IMR-90 (cell line): ENCODE measurements around the gene FAT2. TPM values are rescaled to one million over a fixed set of nuclear protein-coding genes. Genes with fewer than 3 reads are reported as not detected.

Source experiments
- ATAC-seq: fragments of 200-7000 bp; cut with Tn5 transposase; 2 replicates; pipeline ENCODE4 v1.9.1; 2020; ENCODE audit warnings: low read depth, mild to moderate bottlenecking, moderate library complexity
- BruUV-seq: library from RNA; stranded (reverse); fragments of 400-500 nt; replicated peaks from 2 replicates; lab custom pipeline; 2021; lab: Mats Ljungman, UMichigan
- CTCF ChIA-PET: fragments of 300-600 bp; formaldehyde crosslinking; extraction: SDS; loops from one replicate; lab custom pipeline; 2021; ENCODE audit warnings: antibody characterized with exemption; lab: Yijun Ruan, JAX
- POLR2A ChIA-PET: fragments of 300-600 bp; sonication (Branson Sonifier 250); formaldehyde crosslinking; loops from one replicate; lab custom pipeline; 2022; ENCODE audit warnings: antibody characterized with exemption; ENCODE audit not compliant: unreplicated experiment; lab: Charles Lee
- DNase-seq: peaks from one replicate; pipeline ENCODE4 v3.0.0; 2013
- H2AFZ ChIP-seq: replicated peaks from 2 replicates; pipeline ENCODE3; 2013; ENCODE audit warnings: low read length, mild to moderate bottlenecking; ENCODE audit not compliant: poor library complexity
- H2AK5ac ChIP-seq: 2 replicates; pipeline ENCODE4 v1.6.1; 2013; ENCODE audit warnings: low read depth, low read length, inconsistent platforms
- H2AK9ac ChIP-seq: replicated peaks from 2 replicates; pipeline ENCODE3; 2013; ENCODE audit warnings: mild to moderate bottlenecking, low read depth, low read length, moderate library complexity; ENCODE audit not compliant: poor library complexity
- H2BK120ac ChIP-seq: 2 replicates; pipeline ENCODE4 v1.6.1; 2013; ENCODE audit warnings: low read depth, low read length, inconsistent platforms
- H2BK15ac ChIP-seq: 3 replicates; pipeline ENCODE4 v1.6.1; 2013; ENCODE audit warnings: low read depth, low read length, inconsistent platforms
- H2BK20ac ChIP-seq: 2 replicates; pipeline ENCODE4 v1.6.1; 2013; ENCODE audit warnings: low read depth, mild to moderate bottlenecking, inconsistent platforms, low read length, moderate library complexity
- H2BK5ac ChIP-seq: 2 replicates; pipeline ENCODE4 v1.6.1; 2013; ENCODE audit warnings: mild to moderate bottlenecking, low read depth, low read length, inconsistent platforms; ENCODE audit not compliant: poor library complexity, severe bottlenecking
- H3K14ac ChIP-seq: replicated peaks from 2 replicates; pipeline ENCODE4 v1.6.1; 2013; ENCODE audit warnings: low read depth, low read length, inconsistent platforms
- H3K18ac ChIP-seq: 2 replicates; pipeline ENCODE4 v1.6.1; 2013; ENCODE audit warnings: low read depth, low read length, control low read depth
- H3K23ac ChIP-seq: 2 replicates; pipeline ENCODE4 v1.6.1; 2013; ENCODE audit warnings: low read depth, low read length, inconsistent platforms
- H3K27ac ChIP-seq: 2 replicates; pipeline ENCODE4 v1.5.1; 2013; ENCODE audit warnings: mild to moderate bottlenecking, control low read depth, low read length; ENCODE audit not compliant: insufficient read depth
- H3K27me3 ChIP-seq: 2 replicates; pipeline ENCODE4 v1.6.1; 2013; ENCODE audit warnings: low read length; ENCODE audit not compliant: control insufficient read depth, insufficient read depth
- H3K36me3 ChIP-seq: 2 replicates; pipeline ENCODE4 v1.6.1; 2013; ENCODE audit warnings: low read length, mixed read lengths; ENCODE audit not compliant: control insufficient read depth, insufficient read depth
- H3K4ac ChIP-seq: 2 replicates; pipeline ENCODE4 v1.6.1; 2013; ENCODE audit warnings: low read depth, low read length, inconsistent platforms
- H3K4me1 ChIP-seq: 2 replicates; pipeline ENCODE4 v1.6.1; 2013; ENCODE audit warnings: low read length, mixed read lengths; ENCODE audit not compliant: control insufficient read depth, insufficient read depth
- H3K4me2 ChIP-seq: 2 replicates; pipeline ENCODE4 v1.6.1; 2013; ENCODE audit warnings: low read depth, mild to moderate bottlenecking, control low read depth, low read length, moderate library complexity
- H3K4me3 ChIP-seq: 2 replicates; pipeline ENCODE4 v1.5.1; 2013; ENCODE audit warnings: low read depth, mild to moderate bottlenecking, control low read depth, low read length, moderate library complexity; ENCODE audit not compliant: insufficient read depth
- H3K56ac ChIP-seq: 2 replicates; pipeline ENCODE4 v1.6.1; 2013; ENCODE audit warnings: low read length, inconsistent platforms; ENCODE audit not compliant: insufficient read depth; ENCODE audit errors: extremely low read depth
- H3K79me1 ChIP-seq, 2 experiments: 2 replicates each; pipeline ENCODE4 v1.6.1; 2013; ENCODE audit warnings: low read length in 2 of 2, inconsistent platforms in 1 of 2, low read depth in 1 of 2
- H3K9ac ChIP-seq: 2 replicates; pipeline ENCODE4 v1.6.1; 2013; ENCODE audit warnings: low read depth, low read length, control low read depth
- H3K9me1 ChIP-seq: 2 replicates; pipeline ENCODE4 v1.6.1; 2013; ENCODE audit warnings: low read length, inconsistent platforms; ENCODE audit not compliant: insufficient read depth
- H3K9me3 ChIP-seq: 2 replicates; pipeline ENCODE4 v1.6.1; 2013; ENCODE audit warnings: low read length; ENCODE audit not compliant: control insufficient read depth, insufficient read depth
- H4K20me1 ChIP-seq: 2 replicates; pipeline ENCODE4 v1.6.1; 2013; ENCODE audit warnings: low read length, inconsistent platforms; ENCODE audit not compliant: insufficient read depth
- H4K5ac ChIP-seq: 2 replicates; pipeline ENCODE4 v1.6.1; 2013; ENCODE audit warnings: mild to moderate bottlenecking, low read depth, low read length, control low read depth
- H4K8ac ChIP-seq, 2 experiments: 2 replicates each; pipeline ENCODE4 v1.6.1; 2013; ENCODE audit warnings: low read depth in 2 of 2, low read length in 2 of 2, control low read depth in 1 of 2, inconsistent platforms in 1 of 2
- H4K91ac ChIP-seq: 2 replicates; pipeline ENCODE4 v1.6.1; 2013; ENCODE audit warnings: low read depth, low read length, inconsistent platforms; ENCODE audit not compliant: insufficient read depth
- FOS ChIP-seq: fragments of 150-350 bp; IDR thresholded peaks from 2 replicates; pipeline ENCODE4 v1.6.1; 2016; ENCODE audit warnings: low read depth, low read length
- POLR2A ChIP-seq: IDR thresholded peaks from 2 replicates; pipeline ENCODE4 v1.6.1; 2012; ENCODE audit warnings: mild to moderate bottlenecking, low read depth, low read length
- RAD21 ChIP-seq: IDR thresholded peaks from 2 replicates; pipeline ENCODE4 v1.6.1; 2012; ENCODE audit warnings: low read length, improper control_type of control experiment
- RFX5 ChIP-seq: IDR thresholded peaks from 2 replicates; pipeline ENCODE4 v1.8.0; 2012; ENCODE audit warnings: low read depth, mild to moderate bottlenecking, low read length, moderate library complexity
- WGBS, 2 experiments: methylation state at CpG; one replicate each; pipeline versions ENCODE4 v1.1.5 to v1.1.7; 2013; ENCODE audit warnings: missing lambda C conversion rate in 2 of 2; ENCODE audit not compliant: insufficient read length in 1 of 2; ENCODE audit errors: extremely low coverage in 2 of 2; 5-methylcytosine and 5-hydroxymethylcytosine counted together
- dilution Hi-C: fragments of 300-500 bp; cut with HindIII; formaldehyde crosslinking; loops from one replicate; pipeline ENCODE4 v1.14.3; 2018; ENCODE audit warnings: low sequenced_read_pairs; ENCODE audit not compliant: unreplicated experiment
- in situ Hi-C: fragments of 300-500 bp; cut with MboI; formaldehyde crosslinking; loops from 3 replicates; pipeline ENCODE4 v1.14.3; 2019; ENCODE audit warnings: low sequenced_read_pairs, inconsistent platforms, mixed read lengths
- intact Hi-C: fragments of 100-400 bp; cut with micrococcal nuclease; formaldehyde crosslinking; loops from 2 replicates; pipeline ENCODE4 v1.10.0; 2022
- polyA plus RNA-seq, 3 experiments: library from polyadenylated mRNA; depleted of rRNA; stranded (reverse); fragments of >200 nt; gene quantifications; 2 replicates each; pipeline ENCODE4 v1.2.3, GENCODE V29; 2012; ENCODE audit warnings: low replicate concordance in 1 of 3
- total RNA-seq: library from RNA; depleted of rRNA; stranded (reverse); fragments of >200 nt; gene quantifications from 2 replicates; pipeline ENCODE4 v1.2.3, GENCODE V29; 2012
- TF ChIP-seq, protein P1 (sequence below): fragments of 150-350 bp; IDR thresholded peaks from 2 replicates; pipeline ENCODE4 v1.6.1; 2016; ENCODE audit warnings: low read depth, mild to moderate bottlenecking, low read length, moderate library complexity, borderline replicate concordance

FAT2 gene
- total and polyA plus RNA-seq, 2 of the 4 experiments (the other 2 are of a cell fraction) = under 0.01 to 0.03 TPM

DNA sequence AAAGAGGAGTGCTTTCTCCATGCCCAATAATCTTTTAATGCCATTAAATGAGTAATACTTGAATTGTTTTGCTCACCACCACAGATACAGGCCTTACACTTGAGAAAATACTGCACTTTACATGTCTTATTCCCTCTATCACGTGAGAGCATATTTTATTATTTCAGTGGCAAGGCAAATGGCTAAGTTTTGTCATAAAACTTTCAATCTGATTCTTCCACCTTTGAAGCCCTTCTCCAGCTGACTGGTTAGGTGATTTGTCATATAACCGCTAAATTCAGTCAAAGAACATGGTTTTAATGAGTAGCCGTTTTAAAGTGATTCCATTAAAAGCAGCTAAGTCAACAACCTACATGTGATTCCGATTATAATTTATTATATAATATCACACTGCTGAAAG is 43.8 kb downstream of the FAT2 start:
- H3K27ac ChIP-seq = no peak overlapping the region
- no peak overlapping the region for H3K23ac ChIP-seq
- H3K18ac ChIP-seq = no peak overlapping the region
- no peak overlapping the region for H3K9ac ChIP-seq
- H2BK5ac ChIP-seq = no peak overlapping the region
- WGBS, 2 experiments = no CpG with 5 or more reads among the region's 4 CpGs
- TF ChIP-seq, protein P1, sequence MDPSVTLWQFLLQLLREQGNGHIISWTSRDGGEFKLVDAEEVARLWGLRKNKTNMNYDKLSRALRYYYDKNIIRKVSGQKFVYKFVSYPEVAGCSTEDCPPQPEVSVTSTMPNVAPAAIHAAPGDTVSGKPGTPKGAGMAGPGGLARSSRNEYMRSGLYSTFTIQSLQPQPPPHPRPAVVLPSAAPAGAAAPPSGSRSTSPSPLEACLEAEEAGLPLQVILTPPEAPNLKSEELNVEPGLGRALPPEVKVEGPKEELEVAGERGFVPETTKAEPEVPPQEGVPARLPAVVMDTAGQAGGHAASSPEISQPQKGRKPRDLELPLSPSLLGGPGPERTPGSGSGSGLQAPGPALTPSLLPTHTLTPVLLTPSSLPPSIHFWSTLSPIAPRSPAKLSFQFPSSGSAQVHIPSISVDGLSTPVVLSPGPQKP = no peak
- TF ChIP-seq FOS (no peak), RAD21 (no peak), RFX5 (no peak), POLR2A (no peak)
- BruUV-seq = no TSS peak
- H3K4ac ChIP-seq = no peak overlapping the region
- H3K27me3 ChIP-seq = no peaks in the 10 kb centered on the region; the same call in 1 of the 2 replicates
- H4K20me1 ChIP-seq = no peaks in the 10 kb centered on the region
- DNase-seq (no peak), ATAC-seq (no peak)
- CTCF ChIA-PET = no interaction called here
- no peak overlapping the region for H3K56ac ChIP-seq
- H2AK5ac ChIP-seq = no peak overlapping the region
- no peaks in the 10 kb centered on the region for H3K9me3 ChIP-seq
- intact Hi-C loops = no loop called here
- dilution Hi-C loops = no loop called here
- no peak overlapping the region for H4K5ac ChIP-seq
- H3K4me1 ChIP-seq = no peaks in the 10 kb centered on the region
- POLR2A ChIA-PET = no interaction called here
- no peak overlapping the region for H3K4me2 ChIP-seq
- H3K79me1 ChIP-seq = no peaks in the 10 kb centered on the region
- no peak overlapping the region for H2AFZ ChIP-seq
- no peaks in the 10 kb centered on the region for H3K9me1 ChIP-seq
- in situ Hi-C loops = no loop called here
- H4K91ac ChIP-seq = no peak overlapping the region
- H3K36me3 ChIP-seq = no peaks in the 10 kb centered on the region
- no peak overlapping the region for H2BK20ac ChIP-seq
- H3K14ac ChIP-seq = no peak overlapping the region
- H3K4me3 ChIP-seq = no peak overlapping the region
- no peak overlapping the region for H2BK15ac ChIP-seq
- H2AK9ac ChIP-seq = no peak overlapping the region
- H2BK120ac ChIP-seq = no peak overlapping the region
- no peak overlapping the region for H4K8ac ChIP-seq
